ENCODE measurements around the gene HACE1.

Gene HACE1

GRCh38 chr6:104728448-104728847, 131.3 kb downstream of the HACE1 start:
- TF ChIP-seq ZEB2 (tag by site-specific recombination; IDR thresholded peaks at IDR 0.05) (no peak), ZBTB11 (tag by site-specific recombination; conservative IDR thresholded peaks at IDR 0.05; ENCODE audit: low read depth) (no peak), HOXD13 (CRISPR knock-in tag; IDR thresholded peaks at IDR 0.05; ENCODE audit: borderline replicate concordance) (no peak), ZNF121 (tag by site-specific recombination; IDR thresholded peaks at IDR 0.05) (no peak), ZNF114 (tag by site-specific recombination; IDR thresholded peaks at IDR 0.05) (no peak), GLIS1 (tag by site-specific recombination; IDR thresholded peaks at IDR 0.05) (no peak), ZNF639 (tag by site-specific recombination; IDR thresholded peaks at IDR 0.05) (no peak), EGR2 (tag by site-specific recombination; IDR thresholded peaks at IDR 0.05; ENCODE audit: low read depth) (no peak), GLI2 (tag by site-specific recombination; IDR thresholded peaks at IDR 0.05; ENCODE audit: borderline replicate concordance, low read depth) (no peak), ZFP69B (tag by site-specific recombination; IDR thresholded peaks at IDR 0.05) (no peak), PRDM6 (tag by site-specific recombination; IDR thresholded peaks at IDR 0.05) (no peak), ZSCAN23 (tag by site-specific recombination; IDR thresholded peaks at IDR 0.05) (no peak), SP3 (tag by site-specific recombination; IDR thresholded peaks at IDR 0.05) (no peak), ZNF645 (tag by site-specific recombination; IDR thresholded peaks at IDR 0.05) (no peak), ZNF324 (tag by site-specific recombination; IDR thresholded peaks at IDR 0.05) (no peak), ZNF792 (tag by site-specific recombination; IDR thresholded peaks at IDR 0.05) (no peak), SCRT1 (tag by site-specific recombination; IDR thresholded peaks at IDR 0.05; ENCODE audit: borderline replicate concordance) (no peak), ZNF621 (tag by site-specific recombination; IDR thresholded peaks at IDR 0.05) (no peak), ZNF184 (tag by site-specific recombination; IDR thresholded peaks at IDR 0.05) (no peak), TSHZ1 (tag by site-specific recombination; IDR thresholded peaks at IDR 0.05; ENCODE audit: borderline replicate concordance) (no peak)
- Histone ChIP-seq H3K4me3 (ENCODE audit: low read depth, low read length) (no peak overlapping the region), H3K36me3 (ENCODE audit: control insufficient read depth in 2 of 2, insufficient read depth in 1 of 2, low read length in 2 of 2) (peaks cover under 1% of the 10 kb centered on the region in 2 experiments; a peak in 2 of 3 replicates), H3K4me1 (ENCODE audit: control insufficient read depth, insufficient read depth, low read length) (no peaks in the 10 kb centered on the region), H3K27ac (ENCODE audit: extremely low read depth, low read depth, low read length) (no peak overlapping the region), H3K9me3 (ENCODE audit: control insufficient read depth, insufficient read depth, low read depth, low read length) (no peaks in the 10 kb centered on the region)
- CTCF ChIA-PET: no interaction called here
- POLR2A ChIA-PET: no interaction called here
